DND-41 (cell line): ENCODE results near the gene SUMO3.

Source experiments
- ATAC-seq: fragments of 200-7000 bp; cut with Tn5 transposase; 3 replicates; pipeline ENCODE4 v1.9.1; 2021; ENCODE audit warnings: low read depth; ENCODE audit not compliant: insufficient read depth
- DNase-seq: peaks from one replicate; pipeline ENCODE4 v3.0.0-alpha.2; 2020
- H2AFZ ChIP-seq: 2 replicates; pipeline ENCODE4 v1.6.0; 2012; ENCODE audit warnings: low read depth, low read length
- H3K27ac ChIP-seq: 2 replicates; pipeline ENCODE4 v1.5.1; 2012; ENCODE audit warnings: low read length, inconsistent platforms
- H3K27me3 ChIP-seq: fragments of 200-600 bp; sonication (generic); 2 replicates; pipeline ENCODE4 v1.6.0; 2012; ENCODE audit warnings: low read length, mild to moderate bottlenecking, inconsistent platforms; ENCODE audit not compliant: insufficient read depth, poor library complexity
- H3K36me3 ChIP-seq: 2 replicates; pipeline ENCODE4 v1.5.1; 2012; ENCODE audit warnings: low read length, inconsistent platforms; ENCODE audit not compliant: insufficient read depth
- H3K4me1 ChIP-seq: 2 replicates; pipeline ENCODE4 v1.5.1; 2012; ENCODE audit warnings: mild to moderate bottlenecking, low read length; ENCODE audit not compliant: insufficient read depth
- H3K4me2 ChIP-seq: 2 replicates; pipeline ENCODE4 v1.6.0; 2012; ENCODE audit warnings: mild to moderate bottlenecking, moderate library complexity, low read length, inconsistent platforms; ENCODE audit not compliant: insufficient read depth
- H3K4me3 ChIP-seq, 2 experiments: fragments of 200-600 bp in 1 of 2; shearing (Covaris generic) in 1 of 2; 2 replicates each; pipeline ENCODE4 v1.5.1; 2012 to 2016; ENCODE audit warnings: inconsistent platforms in 2 of 2, low read length in 2 of 2, mild to moderate bottlenecking in 2 of 2, low read depth in 1 of 2, moderate library complexity in 1 of 2
- H3K79me2 ChIP-seq: 2 replicates; pipeline ENCODE4 v1.6.0; 2012; ENCODE audit warnings: low read length, inconsistent platforms; ENCODE audit not compliant: insufficient read depth
- H3K9ac ChIP-seq: 2 replicates; pipeline ENCODE4 v1.6.0; 2012; ENCODE audit warnings: low read depth, mild to moderate bottlenecking, inconsistent platforms, low read length, moderate library complexity
- H3K9me3 ChIP-seq: 2 replicates; pipeline ENCODE4 v1.5.1; 2012; ENCODE audit warnings: low read length, moderate library complexity, mild to moderate bottlenecking, inconsistent platforms; ENCODE audit not compliant: insufficient read depth, severe bottlenecking
- H4K20me1 ChIP-seq: 2 replicates; pipeline ENCODE4 v1.6.0; 2012; ENCODE audit warnings: low read length; ENCODE audit not compliant: insufficient read depth
- EZH2 ChIP-seq: IDR thresholded peaks from 3 replicates; pipeline ENCODE4 v1.6.1; 2012; ENCODE audit warnings: borderline replicate concordance, low read depth, mild to moderate bottlenecking, moderate library complexity, low read length, inconsistent platforms; ENCODE audit not compliant: severe bottlenecking
- TF ChIP-seq, protein P1 (sequence below): IDR thresholded peaks from 2 replicates; pipeline ENCODE4 v1.5.1; 2012; ENCODE audit warnings: borderline replicate concordance, low read length, moderate library complexity, mild to moderate bottlenecking; ENCODE audit not compliant: poor library complexity, severe bottlenecking; ENCODE audit errors: extremely low read depth

Gene SUMO3

DNA sequence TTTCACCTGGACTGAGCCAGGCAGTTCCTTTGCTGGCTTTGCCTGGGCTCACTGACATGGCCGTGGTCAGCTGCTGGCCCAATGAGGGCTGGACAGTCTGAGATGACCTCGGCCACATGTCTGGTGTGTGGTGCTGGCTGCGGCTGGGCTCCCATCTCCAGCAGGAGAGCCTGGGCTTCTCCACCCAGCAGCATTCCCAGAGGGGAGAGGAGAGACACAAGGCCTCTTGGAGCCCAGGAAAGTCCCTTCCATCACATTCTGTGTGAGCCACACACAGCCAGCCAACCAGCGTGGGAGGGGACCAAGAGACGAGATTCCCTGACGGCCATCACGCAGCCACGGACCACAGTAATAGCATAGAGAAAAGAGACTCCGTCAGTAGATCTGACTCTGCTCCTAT is 21.1 kb upstream of the SUMO3 start:
- Histone ChIP-seq H3K27ac (no peak overlapping the region), H3K27me3 (no peaks in the 10 kb centered on the region), H2AFZ (no peak overlapping the region), H3K9ac (no peak overlapping the region), H3K79me2 (no peaks in the 10 kb centered on the region), H4K20me1 (no peaks in the 10 kb centered on the region; the same call in 1 of the 2 replicates), H3K9me3 (no peaks in the 10 kb centered on the region), H3K36me3 (no peaks in the 10 kb centered on the region), H3K4me3 (no peak overlapping the region), H3K4me2 (no peak overlapping the region), H3K4me1 (no peaks in the 10 kb centered on the region)
- DNase-seq (no peak), ATAC-seq (no peak)
- TF ChIP-seq, protein P1, sequence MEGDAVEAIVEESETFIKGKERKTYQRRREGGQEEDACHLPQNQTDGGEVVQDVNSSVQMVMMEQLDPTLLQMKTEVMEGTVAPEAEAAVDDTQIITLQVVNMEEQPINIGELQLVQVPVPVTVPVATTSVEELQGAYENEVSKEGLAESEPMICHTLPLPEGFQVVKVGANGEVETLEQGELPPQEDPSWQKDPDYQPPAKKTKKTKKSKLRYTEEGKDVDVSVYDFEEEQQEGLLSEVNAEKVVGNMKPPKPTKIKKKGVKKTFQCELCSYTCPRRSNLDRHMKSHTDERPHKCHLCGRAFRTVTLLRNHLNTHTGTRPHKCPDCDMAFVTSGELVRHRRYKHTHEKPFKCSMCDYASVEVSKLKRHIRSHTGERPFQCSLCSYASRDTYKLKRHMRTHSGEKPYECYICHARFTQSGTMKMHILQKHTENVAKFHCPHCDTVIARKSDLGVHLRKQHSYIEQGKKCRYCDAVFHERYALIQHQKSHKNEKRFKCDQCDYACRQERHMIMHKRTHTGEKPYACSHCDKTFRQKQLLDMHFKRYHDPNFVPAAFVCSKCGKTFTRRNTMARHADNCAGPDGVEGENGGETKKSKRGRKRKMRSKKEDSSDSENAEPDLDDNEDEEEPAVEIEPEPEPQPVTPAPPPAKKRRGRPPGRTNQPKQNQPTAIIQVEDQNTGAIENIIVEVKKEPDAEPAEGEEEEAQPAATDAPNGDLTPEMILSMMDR: no peak
- no peak for TF ChIP-seq EZH2

DNA sequence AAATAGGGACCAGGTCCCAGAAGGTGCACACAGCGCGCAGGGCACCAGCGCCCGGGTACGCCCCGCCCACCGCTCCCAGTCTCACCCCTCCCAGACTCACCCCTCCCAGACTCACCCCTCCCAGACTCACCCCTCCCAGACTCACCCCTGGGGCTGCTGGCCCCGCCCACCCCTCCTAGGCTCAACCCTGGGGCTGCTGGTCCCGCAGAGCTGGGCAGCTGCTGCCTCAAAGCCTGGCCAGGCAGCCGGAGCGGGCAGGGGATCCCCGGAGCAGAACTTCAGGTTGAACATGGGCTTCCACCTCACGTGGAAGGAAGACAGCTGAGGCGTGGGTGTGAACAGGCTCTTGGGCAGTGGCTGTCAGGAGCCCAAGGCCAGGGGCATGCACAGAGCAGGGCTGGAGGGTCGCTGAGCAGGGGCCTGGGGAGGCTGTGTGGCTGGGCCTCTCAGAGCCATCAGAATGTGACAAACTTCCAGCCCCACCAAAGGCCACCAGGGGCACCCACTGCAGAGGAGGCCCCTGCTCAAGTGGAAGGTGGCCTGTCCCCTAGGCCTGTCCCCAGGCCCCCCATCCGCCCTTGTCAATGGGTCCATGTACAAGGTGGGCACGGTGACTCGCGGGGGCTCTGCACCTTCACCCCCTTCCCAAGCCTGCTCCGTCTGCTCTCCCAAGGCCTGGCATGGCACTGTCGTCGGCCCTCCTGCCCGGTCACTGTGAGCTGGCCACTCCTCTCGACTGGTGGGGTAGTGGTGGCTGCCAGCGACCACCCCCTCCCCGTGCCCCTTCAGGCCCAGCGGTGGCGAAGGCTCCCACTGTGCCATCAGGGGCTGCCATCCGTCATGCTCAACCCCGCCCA is 20.4 kb upstream of the SUMO3 start:
- H3K4me3 ChIP-seq: no peak overlapping the region
- no peak overlapping the region for H3K9ac ChIP-seq
- no peak overlapping the region for H3K27ac ChIP-seq
- DNase-seq (no peak), ATAC-seq (no peak; the same call in 2 of the 3 replicates)
- H3K9me3 ChIP-seq: no peaks in the 10 kb centered on the region
- no peak overlapping the region for H3K4me2 ChIP-seq
- H3K4me1 ChIP-seq: no peaks in the 10 kb centered on the region
- no peaks in the 10 kb centered on the region for H3K27me3 ChIP-seq
- TF ChIP-seq, protein P1: no peak
- TF ChIP-seq EZH2: no peak
- no peaks in the 10 kb centered on the region; the same call in 1 of the 2 replicates for H4K20me1 ChIP-seq
- H2AFZ ChIP-seq: no peak overlapping the region
- no peaks in the 10 kb centered on the region for H3K36me3 ChIP-seq
- no peaks in the 10 kb centered on the region for H3K79me2 ChIP-seq

DNA sequence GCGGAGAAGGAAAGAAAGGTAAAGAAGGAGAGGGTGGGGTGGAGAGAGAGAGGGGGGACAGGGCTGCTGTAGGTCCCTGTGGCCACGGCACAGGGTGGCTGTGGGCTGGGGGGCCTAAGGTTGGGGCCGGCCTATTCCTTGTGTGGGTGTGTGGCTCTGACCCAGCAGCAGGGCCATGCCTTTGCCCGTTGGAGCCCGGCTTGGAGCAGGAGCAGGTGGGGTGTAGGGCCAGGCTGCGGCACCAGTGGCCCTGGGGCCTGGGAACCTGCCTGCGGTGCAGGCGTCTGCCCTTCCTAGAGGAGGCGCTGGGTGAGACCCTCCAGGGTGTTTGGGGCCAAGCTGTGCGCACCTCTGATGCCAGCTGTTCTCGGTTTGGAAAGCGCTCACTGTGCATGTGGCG is 19.7 kb upstream of the SUMO3 start:
- TF ChIP-seq, protein P1: no peak
- TF ChIP-seq EZH2: no peak
- DNase-seq: no peak
- Histone ChIP-seq H3K4me1 (no peaks in the 10 kb centered on the region), H3K79me2 (no peaks in the 10 kb centered on the region), H4K20me1 (no peaks in the 10 kb centered on the region; the same call in 1 of the 2 replicates), H3K27ac (no peak overlapping the region), H2AFZ (no peak overlapping the region), H3K27me3 (no peaks in the 10 kb centered on the region), H3K9ac (no peak overlapping the region), H3K4me3 (no peak overlapping the region), H3K9me3 (no peaks in the 10 kb centered on the region), H3K4me2 (no peak overlapping the region), H3K36me3 (no peaks in the 10 kb centered on the region)
- no peak for ATAC-seq
